ENCODE results near the gene SLC4A5. TPM values are rescaled to one million over a fixed set of nuclear protein-coding genes. Genes with fewer than 3 reads are reported as not detected.

The SLC4A5 gene
- total RNA-seq, 5 donors from 2014 or later (not counting 1 experiment from before 2014, with no cell fraction given): 10.1 to 19.3 (median 14.6) TPM

- Mint-ChIP-seq H3K9me3 (no peaks in the 10 kb centered on the region), H3K36me3 (peaks cover 41% of the 10 kb centered on the region), H3K27me3 (no peaks in the 10 kb centered on the region), H3K4me3 (no peak overlapping the region), H3K27ac (no peak overlapping the region), H3K4me1 (peaks cover 14 to 23% (median 21%) of the 10 kb centered on the region in 3 donors)
- WGBS (ENCODE audit: insufficient coverage): no CpG with 5 or more reads among the region's 1 CpG
- DNase-seq: no peak
- Histone ChIP-seq H3K36me3 (ENCODE audit: control insufficient read depth in 2 of 2, extremely low read depth in 1 of 2, insufficient read depth in 1 of 2, low read length in 1 of 2) (peaks cover 0 to under 1% of the 10 kb centered on the region in 2 donors), H3K27me3 (replicated peaks in 1 of 2; ENCODE audit: control insufficient read depth in 2 of 2, extremely low read depth in 1 of 2, insufficient read depth in 2 of 2, low read length in 1 of 2) (no peaks in the 10 kb centered on the region), H3K4me1 (ENCODE audit: control insufficient read depth in 1 of 2, extremely low read depth in 1 of 2, insufficient read depth in 2 of 2, low read length in 2 of 2) (peaks cover 0 to 6% of the 10 kb centered on the region in 2 experiments), H3K4me3 (ENCODE audit: control insufficient read depth in 1 of 2, extremely low read depth in 1 of 2, low read length in 1 of 2) (no peak overlapping the region), H3K27ac (ENCODE audit: low read length) (no peak overlapping the region), H3K9me3 (no peaks in the 10 kb centered on the region)
- ChIA-PET POLR2A (interaction anchor here in 1 of 2 donors (0.7 kb wide), 1 partner anchor 28 kb away, joined by 4 read pairs; no protein-coding TSS in a partner anchor), CTCF (no interaction called here)
- no peak for ATAC-seq (replicated peaks in 1 of 4)
These were observed 78.9 kb downstream of the SLC4A5 start for GRCh38 chr2:74264281-74264680.

GRCh38 chr2:74262681-74263080 is 80.5 kb downstream of the SLC4A5 start:
- no peak for DNase-seq
- H3K9me3 Mint-ChIP-seq: no peaks in the 10 kb centered on the region
- Histone ChIP-seq H3K4me3 (ENCODE audit: control insufficient read depth in 1 of 2, extremely low read depth in 1 of 2, low read length in 1 of 2) (no peak overlapping the region), H3K9me3 (no peaks in the 10 kb centered on the region), H3K4me1 (ENCODE audit: control insufficient read depth in 1 of 2, extremely low read depth in 1 of 2, insufficient read depth in 2 of 2, low read length in 2 of 2) (peaks cover 0 to 4% of the 10 kb centered on the region in 2 experiments), H3K36me3 (ENCODE audit: control insufficient read depth in 2 of 2, extremely low read depth in 1 of 2, insufficient read depth in 1 of 2, low read length in 1 of 2) (peaks cover 0 to 3% of the 10 kb centered on the region in 2 donors), H3K27ac (ENCODE audit: low read length) (no peak overlapping the region), H3K27me3 (replicated peaks in 1 of 2; ENCODE audit: control insufficient read depth in 2 of 2, extremely low read depth in 1 of 2, insufficient read depth in 2 of 2, low read length in 1 of 2) (no peaks in the 10 kb centered on the region)
- peaks cover 41% of the 10 kb centered on the region for H3K36me3 Mint-ChIP-seq
- POLR2A ChIA-PET: no interaction called here
- no peak for ATAC-seq (replicated peaks in 1 of 4)
- H3K27me3 Mint-ChIP-seq: no peaks in the 10 kb centered on the region
- H3K4me3 Mint-ChIP-seq: no peak overlapping the region
- CTCF ChIA-PET: no interaction called here
- WGBS (ENCODE audit: insufficient coverage): 94% methylated on average over 5 of the region's 6 CpGs
- no peak overlapping the region for H3K27ac Mint-ChIP-seq
- H3K4me1 Mint-ChIP-seq: peaks cover 11 to 15% (median 14%) of the 10 kb centered on the region in 3 donors

- Histone ChIP-seq H3K4me3 (ENCODE audit: control insufficient read depth in 1 of 2, extremely low read depth in 1 of 2, low read length in 1 of 2) (no peak overlapping the region), H3K27me3 (replicated peaks in 1 of 2; ENCODE audit: control insufficient read depth in 2 of 2, extremely low read depth in 1 of 2, insufficient read depth in 2 of 2, low read length in 1 of 2) (no peaks in the 10 kb centered on the region), H3K27ac (ENCODE audit: low read length) (no peak overlapping the region), H3K36me3 (ENCODE audit: control insufficient read depth in 2 of 2, extremely low read depth in 1 of 2, insufficient read depth in 1 of 2, low read length in 1 of 2) (peaks cover 0 to 3% of the 10 kb centered on the region in 2 donors), H3K4me1 (ENCODE audit: control insufficient read depth in 1 of 2, extremely low read depth in 1 of 2, insufficient read depth in 2 of 2, low read length in 2 of 2) (no peaks in the 10 kb centered on the region), H3K9me3 (no peaks in the 10 kb centered on the region)
- DNase-seq: no peak
- POLR2A ChIA-PET: no interaction called here
- Mint-ChIP-seq H3K9me3 (no peaks in the 10 kb centered on the region), H3K36me3 (peaks cover 45% of the 10 kb centered on the region), H3K4me3 (no peak overlapping the region), H3K4me1 (peaks cover 3 to 6% (median 5%) of the 10 kb centered on the region in 3 donors), H3K27me3 (no peaks in the 10 kb centered on the region), H3K27ac (no peak overlapping the region)
- WGBS (ENCODE audit: insufficient coverage): 76% methylated on average over 4 of the region's 6 CpGs
- no peak for ATAC-seq (replicated peaks in 1 of 4)
- CTCF ChIA-PET: interaction anchor here (0.7 to 1.7 kb wide), 2 partner anchors 9 to 12 kb away, joined by 4 read pairs; no protein-coding TSS in a partner anchor
These were observed 81.9 kb downstream of the SLC4A5 start for GRCh38 chr2:74261204-74261864.

GRCh38 chr2:74260495-74260894 is 82.7 kb downstream of the SLC4A5 start:
- peak overlapping the region in 1 of 2 donors; percentile 23 for H3K27ac Mint-ChIP-seq
- peaks cover 46% of the 10 kb centered on the region for H3K36me3 Mint-ChIP-seq
- no peaks in the 10 kb centered on the region for H3K27me3 Mint-ChIP-seq
- Histone ChIP-seq H3K36me3 (ENCODE audit: control insufficient read depth in 2 of 2, extremely low read depth in 1 of 2, insufficient read depth in 1 of 2, low read length in 1 of 2) (peaks cover 0 to 4% of the 10 kb centered on the region in 2 donors), H3K9me3 (no peaks in the 10 kb centered on the region), H3K27me3 (replicated peaks in 1 of 2; ENCODE audit: control insufficient read depth in 2 of 2, extremely low read depth in 1 of 2, insufficient read depth in 2 of 2, low read length in 1 of 2) (no peaks in the 10 kb centered on the region), H3K4me1 (ENCODE audit: control insufficient read depth in 1 of 2, extremely low read depth in 1 of 2, insufficient read depth in 2 of 2, low read length in 2 of 2) (no peaks in the 10 kb centered on the region), H3K4me3 (ENCODE audit: control insufficient read depth in 1 of 2, extremely low read depth in 1 of 2, low read length in 1 of 2) (no peak overlapping the region), H3K27ac (ENCODE audit: low read length) (no peak overlapping the region)
- ChIA-PET POLR2A (no interaction called here), CTCF (interaction anchor here (0.7 to 1.7 kb wide), 2 partner anchors 10 to 11 kb away, joined by 4 read pairs; no protein-coding TSS in a partner anchor)
- no peak for DNase-seq
- ATAC-seq (replicated peaks in 1 of 4): no peak
- H3K4me1 Mint-ChIP-seq: no peaks in the 10 kb centered on the region
- 90% methylated on average over 2 of the region's 2 CpGs for WGBS (ENCODE audit: insufficient coverage)
- no peak overlapping the region for H3K4me3 Mint-ChIP-seq
- H3K9me3 Mint-ChIP-seq: no peaks in the 10 kb centered on the region

GRCh38 chr2:74259733-74260132 is 83.5 kb downstream of the SLC4A5 start:
- Histone ChIP-seq H3K4me1 (ENCODE audit: control insufficient read depth in 1 of 2, extremely low read depth in 1 of 2, insufficient read depth in 2 of 2, low read length in 2 of 2) (no peaks in the 10 kb centered on the region), H3K36me3 (ENCODE audit: control insufficient read depth in 2 of 2, extremely low read depth in 1 of 2, insufficient read depth in 1 of 2, low read length in 1 of 2) (peaks cover 0 to 4% of the 10 kb centered on the region in 2 donors), H3K9me3 (no peaks in the 10 kb centered on the region), H3K4me3 (ENCODE audit: control insufficient read depth in 1 of 2, extremely low read depth in 1 of 2, low read length in 1 of 2) (no peak overlapping the region), H3K27me3 (replicated peaks in 1 of 2; ENCODE audit: control insufficient read depth in 2 of 2, extremely low read depth in 1 of 2, insufficient read depth in 2 of 2, low read length in 1 of 2) (no peaks in the 10 kb centered on the region), H3K27ac (ENCODE audit: low read length) (no peak overlapping the region)
- Mint-ChIP-seq H3K27ac (peak overlapping the region in 1 of 2 donors; percentile 47), H3K27me3 (no peaks in the 10 kb centered on the region), H3K9me3 (no peaks in the 10 kb centered on the region), H3K4me3 (no peak overlapping the region), H3K4me1 (no peaks in the 10 kb centered on the region), H3K36me3 (peaks cover 41% of the 10 kb centered on the region)
- no CpG with 5 or more reads among the region's 4 CpGs for WGBS (ENCODE audit: insufficient coverage)
- no peak for ATAC-seq (replicated peaks in 1 of 4)
- ChIA-PET CTCF (interaction anchor here in 1 of 2 donors (1.7 kb wide), 1 partner anchor 10 kb away, joined by 4 read pairs; no protein-coding TSS in a partner anchor), POLR2A (no interaction called here)
- DNase-seq: no peak

- no peak overlapping the region for H3K27ac Mint-ChIP-seq
- no peak for ATAC-seq (replicated peaks in 1 of 4)
- DNase-seq: no peak
- no peak overlapping the region for H3K4me3 Mint-ChIP-seq
- POLR2A ChIA-PET: no interaction called here
- H3K4me3 ChIP-seq (ENCODE audit: control insufficient read depth in 1 of 2, extremely low read depth in 1 of 2, low read length in 1 of 2): no peak overlapping the region
- H3K4me1 ChIP-seq (ENCODE audit: control insufficient read depth in 1 of 2, extremely low read depth in 1 of 2, insufficient read depth in 2 of 2, low read length in 2 of 2): no peaks in the 10 kb centered on the region
- no peaks in the 10 kb centered on the region for H3K4me1 Mint-ChIP-seq
- H3K27me3 ChIP-seq (replicated peaks in 1 of 2; ENCODE audit: control insufficient read depth in 2 of 2, extremely low read depth in 1 of 2, insufficient read depth in 2 of 2, low read length in 1 of 2): no peaks in the 10 kb centered on the region
- H3K9me3 ChIP-seq: no peaks in the 10 kb centered on the region
- no peaks in the 10 kb centered on the region for H3K9me3 Mint-ChIP-seq
- H3K27ac ChIP-seq (ENCODE audit: low read length): no peak overlapping the region
- CTCF ChIA-PET: interaction anchor here in 1 of 2 donors (1.1 to 1.2 kb wide), 2 partner anchors 9 to 11 kb away, joined by 3 to 4 read pairs; no protein-coding TSS in a partner anchor
- H3K36me3 ChIP-seq (ENCODE audit: control insufficient read depth in 2 of 2, extremely low read depth in 1 of 2, insufficient read depth in 1 of 2, low read length in 1 of 2): peaks cover 0 to 4% of the 10 kb centered on the region in 2 donors
- peaks cover 43% of the 10 kb centered on the region for H3K36me3 Mint-ChIP-seq
- no peaks in the 10 kb centered on the region for H3K27me3 Mint-ChIP-seq
- 60% methylated on average over 1 of the region's 3 CpGs for WGBS (ENCODE audit: insufficient coverage)
These were observed 84.0 kb downstream of the SLC4A5 start for GRCh38 chr2:74259191-74259590.

Measured in T-cell (primary cell).